ENCODE measurements around the gene MAPKBP1. TPM values are rescaled to one million over a fixed set of nuclear protein-coding genes. Genes with fewer than 3 reads are reported as not detected.

MAPKBP1 gene
- total RNA-seq, 2 donors from 2014 or later: 16.7 to 26.3 TPM

- H3K4me1 ChIP-seq (ENCODE audit: control insufficient read depth, insufficient read depth, low read length): no peaks in the 10 kb centered on the region
- H3K4me3 Mint-ChIP-seq: no peak overlapping the region
- H3K27ac Mint-ChIP-seq: no peak overlapping the region
- H3K36me3 ChIP-seq (ENCODE audit: control insufficient read depth, insufficient read depth, low read length): peaks cover 2% of the 10 kb centered on the region
- peaks cover 20% of the 10 kb centered on the region for H3K36me3 Mint-ChIP-seq (ENCODE audit: low read depth)
- no peaks in the 10 kb centered on the region for H3K27me3 ChIP-seq (ENCODE audit: control insufficient read depth, insufficient read depth, low read length, poor library complexity, severe bottlenecking)
- H3K9ac ChIP-seq (ENCODE audit: extremely low read depth, low read length, poor library complexity, severe bottlenecking): no peak overlapping the region
- no peak overlapping the region for H3K27ac ChIP-seq (ENCODE audit: low read depth, low read length)
- DNase-seq: no peak
- WGBS, 2 experiments (ENCODE audit: insufficient coverage in 1 of 2, insufficient read length in 1 of 2): 83 to 98% methylated on average over 1 to 3 of the region's 3 CpGs
- TF ChIP-seq, protein P1, sequence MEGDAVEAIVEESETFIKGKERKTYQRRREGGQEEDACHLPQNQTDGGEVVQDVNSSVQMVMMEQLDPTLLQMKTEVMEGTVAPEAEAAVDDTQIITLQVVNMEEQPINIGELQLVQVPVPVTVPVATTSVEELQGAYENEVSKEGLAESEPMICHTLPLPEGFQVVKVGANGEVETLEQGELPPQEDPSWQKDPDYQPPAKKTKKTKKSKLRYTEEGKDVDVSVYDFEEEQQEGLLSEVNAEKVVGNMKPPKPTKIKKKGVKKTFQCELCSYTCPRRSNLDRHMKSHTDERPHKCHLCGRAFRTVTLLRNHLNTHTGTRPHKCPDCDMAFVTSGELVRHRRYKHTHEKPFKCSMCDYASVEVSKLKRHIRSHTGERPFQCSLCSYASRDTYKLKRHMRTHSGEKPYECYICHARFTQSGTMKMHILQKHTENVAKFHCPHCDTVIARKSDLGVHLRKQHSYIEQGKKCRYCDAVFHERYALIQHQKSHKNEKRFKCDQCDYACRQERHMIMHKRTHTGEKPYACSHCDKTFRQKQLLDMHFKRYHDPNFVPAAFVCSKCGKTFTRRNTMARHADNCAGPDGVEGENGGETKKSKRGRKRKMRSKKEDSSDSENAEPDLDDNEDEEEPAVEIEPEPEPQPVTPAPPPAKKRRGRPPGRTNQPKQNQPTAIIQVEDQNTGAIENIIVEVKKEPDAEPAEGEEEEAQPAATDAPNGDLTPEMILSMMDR (conservative IDR thresholded peaks at IDR 0.05): no peak
- H3K4me3 ChIP-seq (ENCODE audit: low read length): no peak overlapping the region
- peaks cover 3% of the 10 kb centered on the region for H3K4me1 Mint-ChIP-seq
- H3K27me3 Mint-ChIP-seq (ENCODE audit: insufficient read depth): no peaks in the 10 kb centered on the region
- H3K9me3 ChIP-seq (ENCODE audit: control insufficient read depth, low read length): no peaks in the 10 kb centered on the region
- H3K9me3 Mint-ChIP-seq: no peaks in the 10 kb centered on the region
These were observed 26.9 kb downstream of the MAPKBP1 start for GRCh38 chr15:41801185-41801584.

GRCh38 chr15:41801850-41802455, 27.7 kb downstream of the MAPKBP1 start:
- Mint-ChIP-seq H3K27me3 (ENCODE audit: insufficient read depth) (no peaks in the 10 kb centered on the region), H3K36me3 (ENCODE audit: low read depth) (peaks cover 20% of the 10 kb centered on the region), H3K4me3 (no peak overlapping the region), H3K9me3 (no peaks in the 10 kb centered on the region), H3K27ac (no peak overlapping the region), H3K4me1 (peaks cover 2% of the 10 kb centered on the region)
- DNase-seq: no peak
- TF ChIP-seq, protein P1 (conservative IDR thresholded peaks at IDR 0.05): no peak
- no peak overlapping the region for H3K9ac ChIP-seq (ENCODE audit: extremely low read depth, low read length, poor library complexity, severe bottlenecking)
- no peak overlapping the region for H3K27ac ChIP-seq (ENCODE audit: low read depth, low read length)
- no peaks in the 10 kb centered on the region for H3K9me3 ChIP-seq (ENCODE audit: control insufficient read depth, low read length)
- H3K4me3 ChIP-seq (ENCODE audit: low read length): no peak overlapping the region
- no peaks in the 10 kb centered on the region for H3K27me3 ChIP-seq (ENCODE audit: control insufficient read depth, insufficient read depth, low read length, poor library complexity, severe bottlenecking)
- H3K4me1 ChIP-seq (ENCODE audit: control insufficient read depth, insufficient read depth, low read length): no peaks in the 10 kb centered on the region
- WGBS, 2 experiments (ENCODE audit: insufficient coverage in 1 of 2, insufficient read length in 1 of 2): 97% methylated on average over 3 of the region's 3 CpGs; no CpG with 5 or more reads in 1 of the 2 experiments
- H3K36me3 ChIP-seq (ENCODE audit: control insufficient read depth, insufficient read depth, low read length): peaks cover 2% of the 10 kb centered on the region

DNA sequence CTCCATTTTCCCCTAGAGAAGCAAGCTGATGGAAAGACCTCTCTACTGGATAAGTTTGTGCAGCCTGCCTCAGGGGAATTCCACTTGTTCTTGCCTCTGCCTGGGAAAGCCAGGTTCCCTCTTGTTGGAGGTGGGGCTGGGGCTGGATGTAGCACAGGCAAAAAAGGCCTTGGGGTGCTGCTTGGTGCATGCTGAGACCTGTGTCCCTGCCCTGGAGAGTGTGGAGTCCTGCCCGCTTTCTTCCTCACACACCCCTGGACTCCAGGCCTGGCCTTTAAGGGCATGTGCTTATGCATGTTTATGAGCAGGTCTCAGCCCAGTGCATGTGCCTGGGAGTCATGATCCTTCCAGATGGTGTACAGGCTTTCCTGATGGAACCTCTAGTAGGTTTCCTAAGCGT, 30.1 kb downstream of the MAPKBP1 start:
- H3K9me3 ChIP-seq (ENCODE audit: control insufficient read depth, low read length): no peaks in the 10 kb centered on the region
- Mint-ChIP-seq H3K9me3 (no peaks in the 10 kb centered on the region), H3K36me3 (ENCODE audit: low read depth) (peaks cover 20% of the 10 kb centered on the region), H3K4me1 (no peaks in the 10 kb centered on the region), H3K27ac (no peak overlapping the region), H3K27me3 (ENCODE audit: insufficient read depth) (no peaks in the 10 kb centered on the region), H3K4me3 (no peak overlapping the region)
- no peak for DNase-seq
- no peaks in the 10 kb centered on the region for H3K27me3 ChIP-seq (ENCODE audit: control insufficient read depth, insufficient read depth, low read length, poor library complexity, severe bottlenecking)
- no peak overlapping the region for H3K9ac ChIP-seq (ENCODE audit: extremely low read depth, low read length, poor library complexity, severe bottlenecking)
- TF ChIP-seq, protein P1 (conservative IDR thresholded peaks at IDR 0.05): no peak
- H3K4me3 ChIP-seq (ENCODE audit: low read length): no peak overlapping the region
- peaks cover 2% of the 10 kb centered on the region for H3K36me3 ChIP-seq (ENCODE audit: control insufficient read depth, insufficient read depth, low read length)
- 92 to 100% methylated on average over 1 to 2 of the region's 2 CpGs for WGBS, 2 experiments (ENCODE audit: insufficient coverage in 1 of 2, insufficient read length in 1 of 2)
- H3K4me1 ChIP-seq (ENCODE audit: control insufficient read depth, insufficient read depth, low read length): no peaks in the 10 kb centered on the region
- H3K27ac ChIP-seq (ENCODE audit: low read depth, low read length): no peak overlapping the region
